Activated CD4-positive, CD25-positive, alpha-beta regulatory T cell (primary cell): Measurements from ENCODE around the gene MTMR3.
"Not testable (repeated sequence)": the region's sequence is repeated elsewhere in the genome, so short reads cannot be mapped to it uniquely, and the experiment has no call there.

Source experiments
- DNase-seq, 4 experiments: peaks; one replicate each; lab custom pipeline; 2025; lab: John Stamatoyannopoulos, UW

MTMR3 gene

DNA sequence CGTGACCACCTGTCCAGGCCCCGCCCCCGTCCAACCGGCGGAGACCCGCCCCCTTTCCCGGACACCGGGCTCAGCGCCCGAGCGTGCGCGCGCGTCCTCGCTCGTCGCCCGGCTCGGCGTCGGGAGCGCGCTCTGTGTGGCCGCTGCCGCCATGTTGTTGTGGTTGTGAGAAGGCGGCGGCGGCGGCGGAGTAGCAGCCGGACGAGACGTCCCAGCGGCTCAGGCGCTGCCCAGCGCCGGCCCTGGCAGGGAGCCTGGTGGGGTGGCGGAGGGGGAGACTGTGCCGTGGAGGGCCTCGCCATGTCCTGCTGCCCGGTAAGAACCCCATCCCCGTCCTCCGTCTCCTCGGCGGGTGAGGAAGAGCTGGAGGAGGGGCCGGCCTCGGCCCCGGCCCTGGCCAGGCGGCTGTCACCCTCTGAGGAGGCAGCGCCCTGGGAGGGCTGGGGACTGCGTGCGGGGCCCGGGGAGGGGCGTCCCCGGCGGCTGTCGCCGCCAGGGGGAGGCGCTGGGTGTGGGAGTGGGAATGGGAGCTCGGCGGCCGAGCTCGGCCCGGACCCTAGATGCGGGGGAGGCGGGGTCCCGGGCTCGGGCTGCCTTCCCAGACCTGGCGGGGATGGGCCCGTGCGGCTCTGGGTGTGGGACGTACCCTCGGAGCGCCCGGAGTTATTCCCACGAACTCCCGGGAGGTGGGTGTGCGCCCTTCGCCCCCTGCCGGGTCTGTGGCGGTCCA, at the start of gene MTMR3:
TSS of gene MTMR3 (plus strand) at position 130 of the 730 bp plus-strand sequence. CDS start 87,886 bp downstream, outside the sequence.
- DNase-seq = peak; percentile 78 to 91 (median 84)

DNA sequence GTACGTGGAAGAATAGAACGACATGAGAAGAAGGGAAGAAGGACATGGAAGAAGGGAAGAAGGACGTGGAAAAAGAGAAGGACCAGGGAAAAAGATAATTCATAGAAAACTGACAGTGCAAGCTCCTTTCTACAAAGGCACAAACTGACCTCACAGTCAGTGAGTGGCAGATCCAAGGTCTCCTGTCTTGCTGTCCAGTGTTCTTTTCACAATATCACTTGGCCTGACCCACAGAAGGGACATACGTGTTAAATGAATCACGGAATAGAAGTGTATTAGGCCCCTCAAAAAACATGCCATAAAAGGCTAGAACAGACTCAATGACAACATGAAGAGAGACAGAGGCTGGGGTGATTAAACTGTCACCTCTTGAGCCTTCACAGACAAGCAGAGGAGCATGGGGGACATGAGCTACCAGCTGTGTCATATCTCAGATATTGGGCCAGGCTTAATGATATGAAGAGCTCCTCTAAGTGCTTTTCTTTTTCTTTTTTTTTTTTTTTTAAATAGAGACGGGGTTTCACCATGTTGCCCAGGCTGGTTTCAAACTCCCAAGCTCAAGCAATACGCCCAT, 49.5 kb upstream of the MTMR3 start:
- no peak for DNase-seq

DNA sequence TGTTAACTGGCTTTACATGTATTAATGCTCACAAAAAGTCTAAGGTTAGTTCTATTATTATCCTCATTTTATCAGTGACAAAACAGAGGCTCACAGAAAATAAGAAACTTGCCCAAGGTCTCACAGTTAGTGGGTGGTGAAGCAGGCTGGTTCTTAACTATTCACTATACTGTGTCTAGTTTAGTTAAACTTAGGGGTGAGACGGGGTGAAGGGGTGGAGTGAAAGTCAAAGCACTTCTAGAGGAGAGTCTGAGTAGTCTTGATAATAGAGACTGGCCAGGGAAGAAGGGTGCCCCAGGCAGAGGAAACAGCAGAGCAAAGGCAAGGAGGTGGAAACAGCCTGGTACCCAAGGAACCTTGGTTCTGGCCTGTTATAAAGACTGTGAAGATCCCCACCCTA, 48.9 kb upstream of the MTMR3 start:
- no peak for DNase-seq

DNA sequence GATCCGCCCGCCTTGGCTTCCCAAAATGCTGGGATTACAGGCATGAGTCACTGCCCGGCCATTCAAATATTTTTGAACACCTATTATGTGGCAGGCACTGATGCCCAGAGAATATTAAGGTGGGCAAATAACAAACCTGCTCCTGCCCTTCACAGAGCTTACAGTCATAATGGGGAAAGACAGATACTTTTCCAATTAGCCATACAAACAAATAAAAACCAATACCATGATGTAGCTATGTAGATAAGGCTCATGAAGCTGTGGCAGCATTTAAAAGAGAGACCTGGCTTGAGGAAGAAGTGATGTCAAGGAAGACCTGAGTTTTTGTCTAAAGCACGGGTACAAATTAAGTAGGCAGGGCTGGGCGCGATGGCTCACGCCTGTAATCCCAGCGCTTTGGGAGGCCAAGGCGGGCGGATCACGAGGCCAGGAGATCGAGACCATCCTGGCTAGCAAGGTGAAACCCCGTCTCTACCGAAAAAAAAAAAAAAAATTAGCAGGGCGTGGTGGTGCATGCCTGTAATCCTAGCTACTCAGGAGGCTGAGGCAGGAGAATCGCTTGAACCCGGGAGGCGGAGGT, 46.1 kb upstream of the MTMR3 start:
- DNase-seq = not testable (repeated sequence)

DNA sequence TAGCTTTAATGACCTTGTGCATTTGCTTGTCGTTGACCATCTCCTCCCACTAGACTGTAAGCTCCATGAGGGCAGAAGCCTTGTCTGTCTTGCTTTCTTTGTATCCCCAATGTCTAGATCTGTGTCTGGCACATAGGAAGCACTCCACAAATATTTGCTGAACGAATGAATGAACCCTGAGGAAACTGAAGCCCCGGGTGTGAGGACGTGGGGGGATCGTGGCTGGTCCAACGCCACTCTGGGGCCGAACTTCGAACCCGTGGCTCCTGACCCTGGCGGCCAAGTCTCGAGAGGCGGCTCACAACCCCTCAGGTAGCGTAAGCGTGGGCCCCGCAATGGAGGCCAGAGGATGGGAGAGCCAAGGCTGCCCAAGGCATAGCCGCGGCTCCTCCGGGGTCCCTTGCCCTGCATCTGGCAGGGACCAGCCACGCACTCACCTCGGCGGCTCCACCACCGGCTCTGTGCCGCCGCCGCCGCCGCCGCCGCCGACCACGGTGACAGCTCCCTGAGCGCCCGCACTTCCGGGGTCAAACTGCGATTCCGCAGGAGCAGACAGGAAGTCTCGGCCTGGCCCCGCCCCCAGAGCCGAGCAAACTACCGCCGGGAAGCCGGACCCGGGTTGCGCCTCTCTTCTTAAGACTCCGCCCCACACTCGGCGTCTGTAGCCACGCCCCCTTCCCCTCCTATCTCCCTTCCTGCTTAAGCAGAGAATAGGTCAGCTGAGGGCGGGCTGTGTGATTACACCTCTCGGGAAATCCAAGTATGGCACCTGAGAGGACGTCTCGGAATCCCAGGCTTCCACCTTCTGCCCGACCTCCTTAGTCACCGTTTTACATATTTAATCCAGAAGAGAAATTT, 45.0 kb upstream of the MTMR3 start, which contains the start of gene ASCC2:
TSS of gene ASCC2 (minus strand) at position 534 of the 858 bp plus-strand sequence. CDS start 5,949 bp downstream, outside the sequence.
- DNase-seq = peak; percentile 93 to 99 (median 98)

DNA sequence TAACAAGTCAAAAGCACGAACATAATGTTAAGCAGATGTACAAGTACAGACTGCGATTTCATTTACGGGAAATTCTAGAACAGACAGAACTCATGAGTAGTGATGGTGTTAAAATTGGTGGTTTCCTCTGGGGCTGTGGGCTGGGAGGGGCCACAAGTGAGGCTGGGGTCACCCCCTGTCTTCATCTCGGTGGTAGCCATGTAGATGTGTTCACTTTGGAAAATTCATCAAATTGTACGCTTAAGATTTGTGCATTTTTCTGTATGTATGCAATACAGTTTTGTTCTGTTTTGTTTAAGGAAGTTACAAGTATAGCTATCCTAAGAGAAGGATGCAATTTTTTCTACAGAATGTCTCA, 44.4 kb upstream of the MTMR3 start:
- DNase-seq = no peak

DNA sequence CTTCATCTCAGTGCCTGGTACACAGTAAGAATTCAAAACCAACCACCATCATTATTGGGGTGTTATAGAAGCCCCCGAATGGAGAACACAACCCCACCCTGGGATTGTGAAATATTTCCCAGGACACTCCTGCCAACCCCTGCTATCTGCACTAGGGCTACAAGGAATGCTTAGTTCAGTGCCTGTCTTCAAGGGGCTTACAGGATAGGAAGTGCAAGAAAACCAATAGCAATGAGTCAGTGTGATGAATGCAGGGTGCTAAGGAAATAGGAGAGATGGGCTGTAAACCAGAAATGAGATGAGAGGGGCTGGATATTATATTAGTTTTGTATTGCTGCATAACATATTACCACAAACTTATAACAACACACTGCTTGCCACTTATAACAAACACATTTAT, 43.9 kb upstream of the MTMR3 start:
- DNase-seq = no peak

DNA sequence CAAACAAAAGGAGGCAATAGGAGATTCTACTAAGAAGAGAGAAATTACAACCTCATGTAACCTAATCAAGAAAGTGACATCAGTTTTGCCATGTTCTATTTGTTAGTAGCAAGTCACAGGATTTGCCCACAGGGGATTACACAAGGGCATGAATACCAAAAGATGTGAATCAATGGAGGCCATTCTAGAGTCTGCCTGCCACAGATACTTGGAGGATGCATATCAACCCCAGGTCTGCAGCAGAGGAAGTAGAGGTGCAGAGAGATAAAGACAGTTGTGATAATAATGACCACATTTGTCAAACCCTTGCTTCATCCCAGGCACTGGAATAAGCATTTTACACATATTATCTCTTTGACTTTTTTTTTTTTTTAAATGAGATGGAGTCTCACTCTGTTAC, 42.5 kb upstream of the MTMR3 start:
- DNase-seq = no peak

DNA sequence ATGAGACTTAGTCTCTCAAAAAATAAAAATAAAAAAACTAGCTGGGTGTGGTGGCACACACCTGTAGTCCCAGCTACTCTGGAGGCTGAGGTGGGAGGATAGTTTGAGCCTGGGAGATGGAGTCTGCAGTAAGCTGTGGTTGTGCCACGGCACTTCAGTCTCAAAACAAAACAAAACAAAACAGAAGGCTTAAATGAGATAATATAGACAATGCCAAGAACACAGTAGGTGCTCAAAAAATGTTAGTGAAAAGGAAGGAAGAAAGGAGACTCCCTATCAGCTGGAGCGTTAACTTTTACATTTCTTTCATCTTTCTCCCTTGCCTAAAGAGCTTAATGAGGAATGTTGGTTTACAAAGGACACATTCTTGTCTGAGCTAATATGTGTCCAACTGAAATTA, 40.8 kb upstream of the MTMR3 start:
- no peak for DNase-seq

DNA sequence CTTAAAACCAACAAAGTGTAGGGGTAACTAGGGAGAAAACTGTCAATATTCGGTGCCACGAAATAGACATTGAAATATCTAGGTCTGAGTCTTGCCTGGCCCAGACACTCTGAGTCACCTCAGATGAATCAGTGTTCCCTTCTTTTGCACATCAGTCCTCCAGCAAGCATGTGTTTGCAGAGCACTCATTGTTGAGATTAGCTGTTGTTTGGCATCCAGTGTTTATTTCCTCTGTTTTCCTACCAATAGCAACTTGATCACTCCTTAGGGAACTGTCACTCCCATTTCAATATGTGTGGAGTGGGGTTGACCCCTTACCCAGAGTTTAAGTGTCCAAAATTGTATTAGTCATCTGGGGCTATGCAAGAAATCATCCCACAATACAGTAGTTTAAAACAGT, 40.2 kb upstream of the MTMR3 start:
- DNase-seq = no peak

DNA sequence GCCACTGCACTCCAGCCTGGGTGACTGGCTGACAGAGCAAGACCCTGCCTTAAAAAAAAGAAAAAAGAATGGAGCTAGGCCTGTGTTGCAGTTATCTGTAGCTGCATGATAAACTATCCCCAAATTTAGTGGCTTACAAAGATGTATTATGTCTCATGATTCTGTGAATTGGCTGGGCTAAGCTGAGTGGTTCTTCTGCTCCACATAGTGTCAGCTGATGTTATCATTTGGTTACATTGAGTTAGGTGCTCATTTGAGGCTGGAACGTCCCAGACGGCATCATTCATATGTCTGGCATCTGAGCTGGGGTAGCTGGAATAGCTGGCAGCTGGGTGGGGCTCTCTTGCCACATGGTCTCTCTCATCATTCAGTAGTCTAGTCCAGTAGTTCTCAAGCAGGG, 36.7 kb upstream of the MTMR3 start:
- DNase-seq = no peak

DNA sequence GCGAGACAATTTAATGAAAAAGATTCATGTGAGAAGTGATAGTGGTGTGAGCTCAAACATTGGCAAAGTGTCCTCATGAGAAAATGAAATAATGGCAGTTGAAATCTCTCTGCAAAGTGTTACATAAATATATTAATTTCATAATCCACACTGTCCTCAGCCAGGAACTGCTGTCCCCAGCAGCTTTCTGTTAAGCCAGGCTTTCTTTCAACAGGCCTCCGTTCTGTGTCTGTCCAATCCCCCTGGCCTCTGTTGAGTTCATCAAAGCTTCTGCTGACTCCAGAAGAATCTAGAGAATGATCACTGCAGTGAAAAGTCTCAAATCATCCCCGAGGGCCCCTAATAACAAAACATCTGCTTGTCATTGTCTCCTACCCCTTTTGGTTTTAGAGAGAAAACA, 34.9 kb upstream of the MTMR3 start:
- no peak for DNase-seq

DNA sequence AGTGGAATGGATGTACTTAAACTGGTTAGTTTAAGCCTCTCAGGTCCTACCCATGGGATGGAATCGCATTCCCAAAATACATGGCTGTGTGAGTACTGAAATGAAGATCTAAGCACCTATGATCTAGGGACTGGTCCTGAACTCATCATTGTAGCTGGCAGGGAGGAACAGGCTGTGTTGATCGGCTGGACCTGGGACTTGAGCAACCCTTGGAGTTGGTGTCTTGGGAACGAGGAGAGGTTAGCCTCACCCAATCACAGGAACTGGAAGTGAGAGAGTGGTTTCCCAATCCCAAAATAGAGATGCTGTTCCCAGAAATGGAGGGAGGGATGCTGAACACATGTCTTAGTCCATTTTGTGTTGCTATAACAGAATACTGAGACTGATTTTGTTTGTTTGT, 28.5 kb upstream of the MTMR3 start:
- no peak for DNase-seq

DNA sequence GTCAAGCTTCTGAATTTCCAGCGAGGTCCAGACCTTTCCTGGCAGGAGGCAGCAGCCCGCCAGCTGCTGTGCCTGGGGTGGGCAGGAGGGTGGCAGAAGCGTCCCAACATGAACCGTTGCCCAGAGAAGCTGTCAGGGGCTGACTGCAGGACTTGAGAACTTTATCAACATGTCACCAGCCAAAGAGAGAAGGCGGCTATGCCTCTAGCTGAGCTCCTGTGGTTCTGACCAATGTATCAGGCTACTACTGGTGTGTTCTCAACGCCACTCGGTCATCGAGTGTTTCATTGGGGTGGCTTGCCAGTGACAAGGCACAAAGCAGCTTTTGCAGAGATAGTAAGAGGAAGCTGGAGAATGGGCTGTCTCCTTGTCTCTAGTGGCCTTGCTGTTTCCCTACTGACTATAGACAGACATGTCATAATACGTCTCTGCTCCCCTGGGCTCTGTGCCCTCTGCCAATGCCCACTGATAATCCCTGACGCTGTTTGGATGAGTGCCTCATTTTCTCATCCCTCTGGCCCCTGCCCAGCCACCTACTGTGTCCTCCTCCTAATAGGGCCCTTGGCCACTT, 27.3 kb upstream of the MTMR3 start:
- no peak for DNase-seq

DNA sequence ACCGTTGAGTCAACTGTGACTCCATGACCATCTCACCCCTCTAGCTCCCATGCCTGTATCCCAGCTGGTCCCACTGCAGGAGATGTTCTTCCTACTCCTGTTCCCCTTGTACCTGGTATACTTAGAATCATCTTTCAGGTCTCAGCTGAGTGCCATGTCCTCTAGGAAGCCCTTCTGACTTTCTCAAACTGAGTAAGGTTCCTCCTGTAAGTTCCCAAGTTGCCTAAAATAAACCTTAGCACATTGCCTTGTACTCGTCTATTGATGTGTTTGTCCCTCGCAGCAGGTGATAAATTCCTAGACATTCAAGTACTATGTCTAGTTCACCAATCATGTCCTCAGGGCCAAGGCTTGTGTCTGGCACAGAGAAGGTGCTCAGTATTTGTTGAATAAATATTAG, 26.5 kb upstream of the MTMR3 start:
- no peak for DNase-seq

DNA sequence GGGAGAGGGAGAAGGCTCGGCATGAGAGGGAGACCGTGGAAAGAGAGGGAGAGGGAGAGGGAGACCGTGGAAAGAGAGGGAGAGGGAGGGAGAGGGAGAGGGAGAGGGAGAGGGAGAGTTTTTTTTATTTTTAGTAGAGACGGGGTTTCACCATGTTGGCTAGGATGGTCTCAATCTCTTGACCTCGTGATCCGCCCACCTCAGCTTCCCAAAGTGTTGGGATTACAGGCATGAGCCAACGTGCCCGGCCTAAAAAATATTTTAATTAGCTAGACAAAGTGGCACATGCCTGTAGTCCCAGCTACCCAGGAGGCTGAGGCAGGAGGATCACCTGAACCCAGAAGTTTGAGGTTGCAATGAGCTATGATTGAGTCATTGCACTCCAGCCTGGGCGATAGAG, 23.9 kb upstream of the MTMR3 start:
- not testable (repeated sequence) for DNase-seq

DNA sequence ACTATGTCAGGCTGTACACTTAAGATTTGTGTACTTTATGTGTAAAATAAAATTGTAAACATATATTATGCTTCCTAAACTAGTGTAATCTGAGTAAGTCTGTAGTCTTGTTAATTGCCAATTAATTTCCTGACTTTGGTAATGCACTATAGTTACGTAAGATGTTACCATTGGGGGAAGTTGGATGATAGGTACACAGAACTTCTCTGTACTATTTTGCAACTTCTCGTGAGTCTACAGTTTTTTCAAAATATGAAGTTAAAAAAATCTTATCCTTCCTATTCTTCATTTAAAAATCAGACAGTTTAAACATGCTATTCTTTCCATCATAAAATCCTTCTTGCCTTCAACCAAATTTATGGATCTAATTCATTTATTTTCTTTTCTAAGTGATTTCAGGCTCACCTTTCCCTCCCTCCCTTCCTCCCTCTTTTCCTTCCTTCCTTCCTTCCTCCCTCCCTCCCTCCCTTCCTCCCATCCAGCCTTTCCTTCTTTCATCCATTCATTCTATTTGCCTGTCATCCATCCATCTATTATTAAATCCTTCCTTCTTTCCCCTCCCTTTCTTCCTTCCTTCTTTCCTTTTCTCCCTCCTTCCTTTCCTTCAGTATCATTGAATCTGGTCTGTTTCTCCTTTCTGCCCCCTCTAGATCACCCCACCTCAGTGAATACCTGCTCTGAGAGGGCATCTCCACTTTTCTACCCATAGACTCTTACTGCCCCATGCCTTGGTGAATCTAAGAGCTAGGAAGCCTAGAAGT, 22.8 kb upstream of the MTMR3 start:
- DNase-seq = no peak

DNA sequence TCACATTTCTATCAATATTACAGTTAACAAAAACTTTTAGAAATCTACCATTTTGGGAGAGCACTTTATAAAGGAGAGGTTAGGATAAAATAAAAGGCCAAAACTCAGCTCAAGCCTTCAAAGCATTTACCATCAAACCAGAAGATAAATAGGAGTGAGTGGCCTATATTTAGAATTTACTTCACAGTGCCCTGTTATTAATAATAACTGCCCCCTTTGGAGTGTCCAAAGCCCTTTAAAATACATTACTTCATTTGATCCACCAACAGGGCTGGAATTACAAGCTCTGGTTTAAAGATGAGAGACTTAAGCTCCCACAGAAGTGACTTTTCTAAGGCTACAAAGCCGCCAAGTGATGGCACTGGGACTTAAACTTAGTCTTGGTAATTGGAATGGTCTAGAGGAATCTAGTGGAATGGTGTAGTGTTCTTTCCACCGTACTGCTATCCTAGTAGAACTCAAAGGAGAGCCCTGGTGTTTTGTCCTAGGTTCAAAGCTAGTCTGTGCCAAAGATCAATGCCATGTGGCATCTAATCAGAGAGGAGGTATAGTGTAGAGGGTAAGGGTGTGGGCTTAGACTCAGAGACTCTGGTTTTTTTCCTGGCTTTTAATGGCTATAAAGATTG, 21.2 kb upstream of the MTMR3 start:
- DNase-seq = no peak

DNA sequence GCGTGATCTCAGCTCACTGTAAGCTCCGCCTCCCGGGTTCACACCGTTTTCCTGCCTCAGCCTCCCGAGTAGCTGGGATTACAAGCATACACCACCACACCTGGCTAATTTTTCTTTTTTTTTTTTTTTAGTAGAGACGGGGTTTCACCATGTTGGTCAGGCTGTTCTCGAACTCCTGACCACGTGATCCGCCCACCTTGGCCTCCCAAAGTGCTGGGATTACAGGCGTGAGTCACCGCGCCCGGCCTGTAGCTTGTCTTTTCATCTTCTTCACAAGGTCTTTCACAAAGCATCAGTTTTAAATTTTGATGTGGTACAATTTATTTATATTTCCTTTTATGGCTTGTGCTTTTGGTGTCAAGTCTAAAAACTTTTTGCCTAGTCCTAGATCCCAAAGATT, 17.4 kb upstream of the MTMR3 start:
- DNase-seq = not testable (repeated sequence)

DNA sequence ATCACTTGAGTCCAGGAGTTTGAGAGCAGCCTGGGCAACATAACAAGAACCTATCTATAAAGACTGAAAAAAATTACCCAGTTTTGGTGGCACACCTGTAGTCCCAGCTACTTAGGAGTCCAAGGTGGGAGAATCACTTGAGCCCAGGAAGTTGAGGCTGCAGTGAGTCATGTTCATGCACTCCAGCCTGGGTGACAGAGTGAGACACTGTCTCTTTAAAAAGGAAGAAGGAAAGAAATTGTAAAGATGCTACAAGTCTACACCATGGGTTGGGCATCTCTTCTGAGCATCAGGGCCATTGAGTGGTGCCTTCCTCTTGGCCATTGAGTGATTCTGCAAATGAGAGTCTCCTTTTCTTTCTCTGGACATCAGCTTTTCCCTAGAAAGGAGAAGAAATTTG, 15.7 kb upstream of the MTMR3 start:
- no peak for DNase-seq

DNA sequence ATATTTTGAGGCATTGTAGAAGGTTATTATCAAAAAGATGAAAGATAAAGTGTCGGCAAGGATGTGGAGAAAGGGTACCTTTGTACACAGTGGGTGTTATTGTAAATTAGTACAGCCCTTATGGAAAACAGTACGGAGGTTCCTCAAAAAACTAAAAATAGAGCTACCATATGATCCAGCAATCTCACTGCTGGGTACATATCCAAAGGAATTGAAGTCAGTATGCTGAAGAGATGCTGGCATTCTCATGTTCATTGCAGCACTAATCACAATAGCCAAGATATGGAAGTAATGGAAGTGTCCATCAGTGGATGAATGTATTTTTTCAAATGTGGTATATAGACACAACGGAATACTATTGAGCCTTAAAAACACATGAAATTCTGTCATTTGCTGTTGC, 15.1 kb upstream of the MTMR3 start:
- DNase-seq = no peak
